CD4-positive, alpha-beta T cell treated with Interleukin-10 for 1 hour (primary cell): ENCODE measurements around the gene SPACA4.
A peak's percentile ranks its signal among the peaks of the same experiment; 100 is the strongest.

Experiments used
- DNase-seq: peaks from one replicate; pipeline ENCODE4 v3.0.0-alpha.2; 2020

SPACA4 gene

GRCh38 chr19:48635966-48636858 lies 29.7 kb downstream of the SPACA4 start:
- DNase-seq = peak; percentile 36

DNA sequence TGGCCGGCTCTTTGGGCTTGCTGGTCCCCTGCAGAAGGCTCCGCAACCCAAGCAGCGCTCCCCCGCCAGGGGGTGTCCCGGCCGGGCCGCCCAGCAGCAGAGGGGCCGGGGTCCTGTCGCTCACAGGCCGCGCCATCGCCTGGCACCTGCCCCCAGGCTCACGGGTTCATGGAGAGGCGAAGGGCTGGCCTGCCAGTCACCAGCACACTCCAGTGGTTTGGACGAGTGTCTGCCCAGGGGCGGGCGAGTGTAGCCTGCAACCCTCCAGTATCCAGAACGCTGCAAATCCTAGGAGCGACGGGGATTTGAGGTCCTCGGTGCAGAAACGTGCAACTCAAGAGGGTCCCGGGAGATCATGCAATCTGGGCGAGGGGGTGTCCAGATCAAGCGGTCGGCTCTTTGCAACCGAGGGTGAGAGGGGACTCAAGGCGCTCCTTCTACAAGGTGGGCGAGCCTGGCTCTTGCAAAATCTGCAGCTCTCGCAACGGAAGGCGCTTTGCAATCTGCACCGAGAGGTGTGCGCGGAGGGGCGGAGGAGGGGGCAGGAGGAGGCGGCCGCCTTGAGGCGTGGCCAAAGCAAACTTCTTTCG lies 30.4 kb downstream of the SPACA4 start, which contains the start of gene DBP:
DBP (minus strand) TSS at position 521 of the 590 bp plus-strand sequence; CDS start at position 136, 385 bp downstream.
- DNase-seq = no peak

DNA sequence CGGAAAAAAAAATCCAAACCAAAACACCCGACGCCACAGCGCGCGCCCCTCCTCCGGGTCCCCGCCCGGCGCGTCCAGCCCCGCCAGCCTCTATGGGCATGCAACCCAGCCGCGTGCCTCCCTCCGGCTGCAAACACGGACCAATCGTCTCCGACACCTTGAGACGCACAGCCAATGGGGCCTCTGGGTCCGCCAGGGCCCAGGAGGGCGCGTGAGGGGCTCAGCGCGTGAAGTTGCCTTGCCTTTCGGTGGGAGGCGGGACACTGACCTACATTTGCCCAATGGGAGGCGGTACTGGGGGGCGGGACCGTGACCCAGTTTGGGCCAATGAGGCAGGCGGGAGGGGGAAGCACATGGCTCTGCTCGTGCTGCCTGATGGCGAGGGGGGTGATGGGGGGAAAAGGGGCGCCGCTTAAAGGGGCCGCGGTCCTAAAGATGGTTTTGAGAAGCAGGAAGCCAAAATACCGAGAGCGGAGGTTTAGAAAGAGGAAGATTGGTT lies 31.0 kb downstream of the SPACA4 start:
- DNase-seq = peak; percentile 100

GRCh38 chr19:48637948-48638830 lies 31.6 kb downstream of the SPACA4 start:
- peak; percentile 94 for DNase-seq

GRCh38 chr19:48638831-48639381 lies 32.4 kb downstream of the SPACA4 start:
- DNase-seq = peak; percentile 23

DNA sequence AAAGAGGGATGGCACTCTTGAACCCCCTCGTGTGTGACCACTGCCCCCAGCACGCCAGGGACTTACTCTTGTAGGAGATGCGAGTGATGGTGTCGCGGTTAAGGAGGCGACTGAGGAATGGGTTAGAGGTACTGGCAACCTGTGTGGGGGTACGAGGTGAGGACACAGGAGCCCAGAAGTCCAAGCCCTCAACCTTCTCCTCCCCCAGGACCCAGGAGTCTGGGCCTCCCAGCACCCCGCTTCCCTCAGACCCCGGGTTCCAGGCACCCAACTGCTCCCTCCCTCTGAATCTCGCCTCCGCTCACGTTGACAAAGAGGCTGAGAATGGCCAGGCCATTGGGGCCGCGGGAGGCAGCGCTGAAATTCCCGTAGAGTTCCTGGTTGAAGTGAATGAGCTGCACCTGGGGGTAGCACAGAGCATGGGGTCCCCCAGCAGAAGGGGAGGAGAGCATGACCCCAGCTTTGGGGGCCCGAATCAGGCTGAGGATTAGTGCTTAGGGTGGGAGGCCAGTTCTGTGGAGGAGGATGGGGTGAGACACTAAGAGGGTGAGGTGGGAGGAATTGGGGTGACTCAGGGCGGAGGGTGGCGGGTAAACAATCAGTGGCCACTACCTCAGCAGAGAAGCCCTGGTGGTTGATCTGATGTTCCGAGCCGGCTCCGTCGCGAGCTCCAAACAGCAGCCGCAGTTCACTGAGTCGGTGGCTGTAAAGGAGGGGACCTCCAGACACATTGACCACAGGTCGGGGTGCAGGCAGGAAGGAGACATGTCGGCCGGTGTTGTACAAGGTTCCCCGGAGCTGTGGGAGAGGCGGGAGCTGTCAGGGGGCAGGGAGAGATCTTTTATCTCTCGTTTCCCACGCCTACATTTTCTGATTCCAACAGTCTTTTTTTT lies 33.2 kb downstream of the SPACA4 start:
- DNase-seq = peak; percentile 48

DNA sequence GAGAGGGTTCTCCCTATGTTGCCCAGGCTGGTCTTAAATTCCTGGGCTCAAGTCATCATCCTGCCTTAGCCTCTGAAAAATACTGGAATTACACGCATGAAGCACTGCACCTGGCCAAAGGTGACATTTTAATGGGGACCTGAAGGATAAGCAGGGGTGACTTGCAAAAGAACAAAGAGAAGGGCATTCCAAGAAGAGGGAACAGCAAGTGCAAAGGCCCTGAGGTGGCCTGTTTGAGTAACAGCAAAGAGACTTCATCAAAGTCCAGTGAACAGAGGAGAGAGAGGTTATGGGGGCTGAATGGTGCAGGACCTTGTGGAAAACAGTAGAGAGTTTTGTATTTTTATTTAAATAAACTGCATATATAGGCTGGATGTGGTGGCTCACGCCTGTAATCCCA lies 35.3 kb downstream of the SPACA4 start:
- no peak for DNase-seq

GRCh38 chr19:48642862-48643261 lies 36.3 kb downstream of the SPACA4 start:
- no peak for DNase-seq

DNA sequence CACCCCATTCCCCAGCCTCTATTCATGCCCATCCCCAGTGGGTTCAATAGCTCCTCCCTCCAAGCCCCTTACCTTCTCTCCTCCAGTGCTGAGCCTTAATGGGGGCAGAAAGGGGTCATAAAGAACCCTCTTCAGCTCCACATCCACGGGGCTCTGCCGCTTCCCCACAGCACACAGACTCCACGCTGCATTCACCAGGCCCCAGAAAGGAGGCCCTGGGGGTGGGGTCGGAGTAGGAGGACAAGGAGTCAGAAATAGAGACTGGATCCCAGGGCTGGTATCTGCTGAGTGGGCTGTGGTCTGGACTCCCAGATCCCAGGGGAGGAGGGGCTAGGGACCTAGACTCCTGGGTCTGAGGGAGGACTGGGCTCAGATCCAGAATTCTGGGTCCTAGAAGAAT lies 37.8 kb downstream of the SPACA4 start:
- DNase-seq = no peak

DNA sequence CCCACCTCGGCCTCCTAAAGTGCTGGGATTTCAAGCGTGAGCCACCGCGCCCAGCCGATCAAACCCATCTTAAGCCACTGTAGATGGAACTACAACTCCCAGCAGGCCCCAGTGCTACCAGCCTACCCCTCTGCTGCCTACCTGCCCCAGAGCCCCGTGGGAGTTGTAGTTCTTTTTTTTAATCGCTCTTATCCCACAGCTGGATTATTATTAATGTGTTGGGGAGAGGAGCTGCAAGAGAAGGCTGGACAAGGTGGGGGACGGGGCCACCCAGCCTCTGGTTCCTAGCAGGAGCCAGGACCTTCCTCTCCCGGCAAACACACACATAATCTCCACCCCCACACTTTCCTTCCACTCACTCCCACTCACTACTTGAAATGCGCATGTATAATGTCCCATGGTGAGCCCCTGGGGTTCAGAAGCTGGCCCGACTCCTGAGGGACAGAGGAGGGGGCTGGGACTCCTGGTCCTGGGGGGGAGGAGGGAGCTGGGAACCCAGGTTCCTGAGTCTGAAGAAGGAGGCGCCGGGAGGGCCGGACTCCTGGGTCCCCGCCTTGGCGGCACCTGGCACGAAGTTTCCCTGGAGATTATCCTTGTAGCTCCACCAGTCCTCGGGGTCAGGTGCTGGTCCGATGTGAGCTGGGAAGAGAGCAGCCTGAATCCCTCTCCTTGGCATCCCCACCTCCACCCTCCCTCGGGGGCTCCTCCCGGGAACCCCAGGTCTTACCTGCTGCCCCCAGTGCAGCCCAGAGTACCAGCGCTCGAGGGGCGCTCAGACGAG lies 38.5 kb downstream of the SPACA4 start:
- DNase-seq = peak; percentile 83

- DNase-seq = no peak
Observed at GRCh38 chr19:48645620-48646000, 39.1 kb downstream of the SPACA4 start.

GRCh38 chr19:48646001-48646721 lies 39.6 kb downstream of the SPACA4 start, which contains the start of gene CA11:
CA11 (minus strand) TSS chr19:48646187; CDS start chr19:48645632, 555 bp downstream.
- peak; percentile 95 for DNase-seq

- no peak for DNase-seq
Observed at GRCh38 chr19:48646722-48647216, 40.2 kb downstream of the SPACA4 start.

DNA sequence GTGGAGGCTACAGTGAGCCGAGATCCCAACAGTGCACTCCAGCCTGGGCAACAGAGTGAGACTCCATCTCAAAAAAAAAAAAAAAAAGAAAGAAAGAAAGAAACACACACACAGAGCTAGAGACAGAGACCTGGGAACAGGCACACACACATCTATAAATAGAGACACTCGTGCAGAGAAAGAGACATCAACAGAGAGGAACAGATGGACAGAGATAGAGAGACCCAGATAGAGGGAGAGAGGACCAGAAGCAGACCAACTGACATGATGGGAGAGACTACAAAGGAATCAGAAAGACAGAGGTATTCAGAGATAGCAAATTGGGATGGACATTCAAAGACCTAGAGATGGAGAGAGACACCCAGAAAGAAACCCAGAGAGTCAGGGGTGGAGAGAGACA lies 41.6 kb downstream of the SPACA4 start:
- DNase-seq = no peak

GRCh38 chr19:48650974-48651682 lies 44.6 kb downstream of the SPACA4 start:
- DNase-seq = no peak

- DNase-seq = no peak
Observed at GRCh38 chr19:48651683-48652048, 45.1 kb downstream of the SPACA4 start.

- DNase-seq = no peak
Observed at GRCh38 chr19:48654299-48655059, 47.9 kb downstream of the SPACA4 start.

GRCh38 chr19:48656840-48657474 lies 50.4 kb downstream of the SPACA4 start:
- no peak for DNase-seq
